Adrenal gland (tissue), 5 donors: ENCODE data around the gene DNAAF1.

Experiments used
- POLR2A ChIP-seq, 2 donors: fragments of 450-650 bp; IDR thresholded peaks; one replicate each; pipeline ENCODE4 v1.6.1; 2017; ENCODE audit warnings: antibody characterized with exemption in 2 of 2, mild to moderate bottlenecking in 2 of 2, moderate library complexity in 1 of 2
- TF ChIP-seq, protein P1 (sequence below), 6 experiments: fragments of 450-650 bp in 4 of 6; fragments of 200-600 bp in 2 of 6; sonication (generic) in 1 of 6; IDR thresholded peaks; 1 replicate in 5 of 6; 2 replicates in 1 of 6; pipeline versions ENCODE4 v1.5.1 to v1.8.0; 2016 to 2021; ENCODE audit warnings: antibody characterized with exemption in 6 of 6, mild to moderate bottlenecking in 2 of 6, moderate library complexity in 1 of 6
- donor health status: DM: no; HTN: no; CAD: no.

DNA sequence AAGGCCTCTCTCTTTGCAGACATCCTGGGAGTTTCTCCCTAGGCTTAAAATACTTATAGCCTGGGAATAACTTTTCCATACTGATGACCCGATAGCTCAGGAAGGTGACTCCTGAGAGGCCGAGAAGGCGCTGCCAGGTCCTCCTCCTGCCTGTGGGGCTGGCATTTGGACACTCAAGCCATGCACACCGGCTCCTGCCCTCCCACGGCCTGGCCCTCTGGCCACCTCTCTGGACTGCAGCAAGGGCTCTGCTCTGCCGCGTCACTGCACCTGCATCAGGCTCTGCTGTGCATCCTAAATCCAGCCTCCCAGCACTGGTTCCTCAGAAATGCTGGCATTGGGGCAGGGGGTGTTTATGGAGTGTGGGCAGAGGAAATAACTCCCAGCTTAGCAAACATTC lies 80.5 kb downstream of the DNAAF1 start:
- TF ChIP-seq, protein P1, sequence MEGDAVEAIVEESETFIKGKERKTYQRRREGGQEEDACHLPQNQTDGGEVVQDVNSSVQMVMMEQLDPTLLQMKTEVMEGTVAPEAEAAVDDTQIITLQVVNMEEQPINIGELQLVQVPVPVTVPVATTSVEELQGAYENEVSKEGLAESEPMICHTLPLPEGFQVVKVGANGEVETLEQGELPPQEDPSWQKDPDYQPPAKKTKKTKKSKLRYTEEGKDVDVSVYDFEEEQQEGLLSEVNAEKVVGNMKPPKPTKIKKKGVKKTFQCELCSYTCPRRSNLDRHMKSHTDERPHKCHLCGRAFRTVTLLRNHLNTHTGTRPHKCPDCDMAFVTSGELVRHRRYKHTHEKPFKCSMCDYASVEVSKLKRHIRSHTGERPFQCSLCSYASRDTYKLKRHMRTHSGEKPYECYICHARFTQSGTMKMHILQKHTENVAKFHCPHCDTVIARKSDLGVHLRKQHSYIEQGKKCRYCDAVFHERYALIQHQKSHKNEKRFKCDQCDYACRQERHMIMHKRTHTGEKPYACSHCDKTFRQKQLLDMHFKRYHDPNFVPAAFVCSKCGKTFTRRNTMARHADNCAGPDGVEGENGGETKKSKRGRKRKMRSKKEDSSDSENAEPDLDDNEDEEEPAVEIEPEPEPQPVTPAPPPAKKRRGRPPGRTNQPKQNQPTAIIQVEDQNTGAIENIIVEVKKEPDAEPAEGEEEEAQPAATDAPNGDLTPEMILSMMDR (IDR thresholded peaks at IDR 0.05), result no peak
- TF ChIP-seq POLR2A (IDR thresholded peaks at IDR 0.05), result no peak
